ENCODE results near the gene SH3PXD2B. TPM values are rescaled to one million over a fixed set of nuclear protein-coding genes. Genes with fewer than 3 reads are reported as not detected.

SH3PXD2B gene
- total and polyA plus RNA-seq, 2 of the 13 experiments (the other 11 are each of a cell fraction or from before 2014, with no cell fraction given) = 3.4 to 4.6 TPM

- TF ChIP-seq SIX4 (CRISPR knock-in tag; IDR thresholded peaks at IDR 0.05) = no peak
- TF ChIP-seq STAG1 (CRISPR knock-in tag; IDR thresholded peaks at IDR 0.05) = peak; percentile 34; the same call in 1 of the 2 replicates
- TF ChIP-seq, protein P1, sequence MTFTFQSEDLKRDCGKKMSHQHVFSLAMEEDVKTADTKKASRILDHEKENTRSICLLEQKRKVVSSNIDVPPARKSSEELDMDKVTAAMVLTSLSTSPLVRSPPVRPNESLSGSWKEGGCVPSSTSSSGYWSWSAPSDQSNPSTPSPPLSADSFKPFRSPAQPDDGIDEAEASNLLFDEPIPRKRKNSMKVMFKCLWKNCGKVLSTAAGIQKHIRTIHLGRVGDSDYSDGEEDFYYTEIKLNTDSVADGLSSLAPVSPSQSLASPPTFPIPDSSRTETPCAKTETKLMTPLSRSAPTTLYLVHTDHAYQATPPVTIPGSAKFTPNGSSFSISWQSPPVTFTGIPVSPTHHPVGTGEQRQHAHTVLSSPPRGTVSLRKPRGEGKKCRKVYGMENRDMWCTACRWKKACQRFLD (CRISPR knock-in tag; IDR thresholded peaks at IDR 0.05; ENCODE audit: borderline replicate concordance) = no peak
- no peak for TF ChIP-seq ESRRA (CRISPR knock-in tag; IDR thresholded peaks at IDR 0.05; ENCODE audit: low read depth)
- TF ChIP-seq HIVEP1 (CRISPR knock-in tag; IDR thresholded peaks at IDR 0.05) = no peak
- TF ChIP-seq, protein P2, sequence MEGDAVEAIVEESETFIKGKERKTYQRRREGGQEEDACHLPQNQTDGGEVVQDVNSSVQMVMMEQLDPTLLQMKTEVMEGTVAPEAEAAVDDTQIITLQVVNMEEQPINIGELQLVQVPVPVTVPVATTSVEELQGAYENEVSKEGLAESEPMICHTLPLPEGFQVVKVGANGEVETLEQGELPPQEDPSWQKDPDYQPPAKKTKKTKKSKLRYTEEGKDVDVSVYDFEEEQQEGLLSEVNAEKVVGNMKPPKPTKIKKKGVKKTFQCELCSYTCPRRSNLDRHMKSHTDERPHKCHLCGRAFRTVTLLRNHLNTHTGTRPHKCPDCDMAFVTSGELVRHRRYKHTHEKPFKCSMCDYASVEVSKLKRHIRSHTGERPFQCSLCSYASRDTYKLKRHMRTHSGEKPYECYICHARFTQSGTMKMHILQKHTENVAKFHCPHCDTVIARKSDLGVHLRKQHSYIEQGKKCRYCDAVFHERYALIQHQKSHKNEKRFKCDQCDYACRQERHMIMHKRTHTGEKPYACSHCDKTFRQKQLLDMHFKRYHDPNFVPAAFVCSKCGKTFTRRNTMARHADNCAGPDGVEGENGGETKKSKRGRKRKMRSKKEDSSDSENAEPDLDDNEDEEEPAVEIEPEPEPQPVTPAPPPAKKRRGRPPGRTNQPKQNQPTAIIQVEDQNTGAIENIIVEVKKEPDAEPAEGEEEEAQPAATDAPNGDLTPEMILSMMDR (CRISPR knock-in tag; IDR thresholded peaks at IDR 0.05) = peak; percentile 64
- no peak for TF ChIP-seq ZNF709 (CRISPR knock-in tag; IDR thresholded peaks at IDR 0.05)
- TF ChIP-seq MLLT10 (CRISPR knock-in tag; IDR thresholded peaks at IDR 0.05) = no peak
- no peak for TF ChIP-seq SSRP1 (CRISPR knock-in tag; IDR thresholded peaks at IDR 0.05)
- TF ChIP-seq REST (IDR thresholded peaks at IDR 0.05; ENCODE audit: borderline replicate concordance in 1 of 2, low read depth in 1 of 2, low read length in 2 of 2) = no peak
- no peak for TF ChIP-seq KDM1A (CRISPR knock-in tag; IDR thresholded peaks at IDR 0.05)
- TF ChIP-seq, protein P3, sequence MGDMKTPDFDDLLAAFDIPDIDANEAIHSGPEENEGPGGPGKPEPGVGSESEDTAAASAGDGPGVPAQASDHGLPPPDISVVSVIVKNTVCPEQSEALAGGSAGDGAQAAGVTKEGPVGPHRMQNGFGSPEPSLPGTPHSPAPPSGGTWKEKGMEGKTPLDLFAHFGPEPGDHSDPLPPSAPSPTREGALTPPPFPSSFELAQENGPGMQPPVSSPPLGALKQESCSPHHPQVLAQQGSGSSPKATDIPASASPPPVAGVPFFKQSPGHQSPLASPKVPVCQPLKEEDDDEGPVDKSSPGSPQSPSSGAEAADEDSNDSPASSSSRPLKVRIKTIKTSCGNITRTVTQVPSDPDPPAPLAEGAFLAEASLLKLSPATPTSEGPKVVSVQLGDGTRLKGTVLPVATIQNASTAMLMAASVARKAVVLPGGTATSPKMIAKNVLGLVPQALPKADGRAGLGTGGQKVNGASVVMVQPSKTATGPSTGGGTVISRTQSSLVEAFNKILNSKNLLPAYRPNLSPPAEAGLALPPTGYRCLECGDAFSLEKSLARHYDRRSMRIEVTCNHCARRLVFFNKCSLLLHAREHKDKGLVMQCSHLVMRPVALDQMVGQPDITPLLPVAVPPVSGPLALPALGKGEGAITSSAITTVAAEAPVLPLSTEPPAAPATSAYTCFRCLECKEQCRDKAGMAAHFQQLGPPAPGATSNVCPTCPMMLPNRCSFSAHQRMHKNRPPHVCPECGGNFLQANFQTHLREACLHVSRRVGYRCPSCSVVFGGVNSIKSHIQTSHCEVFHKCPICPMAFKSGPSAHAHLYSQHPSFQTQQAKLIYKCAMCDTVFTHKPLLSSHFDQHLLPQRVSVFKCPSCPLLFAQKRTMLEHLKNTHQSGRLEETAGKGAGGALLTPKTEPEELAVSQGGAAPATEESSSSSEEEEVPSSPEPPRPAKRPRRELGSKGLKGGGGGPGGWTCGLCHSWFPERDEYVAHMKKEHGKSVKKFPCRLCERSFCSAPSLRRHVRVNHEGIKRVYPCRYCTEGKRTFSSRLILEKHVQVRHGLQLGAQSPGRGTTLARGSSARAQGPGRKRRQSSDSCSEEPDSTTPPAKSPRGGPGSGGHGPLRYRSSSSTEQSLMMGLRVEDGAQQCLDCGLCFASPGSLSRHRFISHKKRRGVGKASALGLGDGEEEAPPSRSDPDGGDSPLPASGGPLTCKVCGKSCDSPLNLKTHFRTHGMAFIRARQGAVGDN (CRISPR knock-in tag; IDR thresholded peaks at IDR 0.05) = 0 out of 2 replicates have a peak, but pooled peaks have one; percentile 15
- no peak for TF ChIP-seq HNRNPLL (IDR thresholded peaks at IDR 0.05; ENCODE audit: low read depth, low read length, poor library complexity, severe bottlenecking)
- TF ChIP-seq, protein P4, sequence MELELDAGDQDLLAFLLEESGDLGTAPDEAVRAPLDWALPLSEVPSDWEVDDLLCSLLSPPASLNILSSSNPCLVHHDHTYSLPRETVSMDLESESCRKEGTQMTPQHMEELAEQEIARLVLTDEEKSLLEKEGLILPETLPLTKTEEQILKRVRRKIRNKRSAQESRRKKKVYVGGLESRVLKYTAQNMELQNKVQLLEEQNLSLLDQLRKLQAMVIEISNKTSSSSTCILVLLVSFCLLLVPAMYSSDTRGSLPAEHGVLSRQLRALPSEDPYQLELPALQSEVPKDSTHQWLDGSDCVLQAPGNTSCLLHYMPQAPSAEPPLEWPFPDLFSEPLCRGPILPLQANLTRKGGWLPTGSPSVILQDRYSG (CRISPR knock-in tag; IDR thresholded peaks at IDR 0.05) = no peak
- TF ChIP-seq SATB2 (CRISPR knock-in tag; IDR thresholded peaks at IDR 0.05) = no peak
- TF ChIP-seq ATF5 (CRISPR knock-in tag; IDR thresholded peaks at IDR 0.05; ENCODE audit: low read depth) = no peak
Measured at GRCh38 chr5:172450861-172451695, 3.2 kb downstream of the SH3PXD2B start (continued).
